ENCODE data around the gene CCDC71L.

The CCDC71L gene

DNA sequence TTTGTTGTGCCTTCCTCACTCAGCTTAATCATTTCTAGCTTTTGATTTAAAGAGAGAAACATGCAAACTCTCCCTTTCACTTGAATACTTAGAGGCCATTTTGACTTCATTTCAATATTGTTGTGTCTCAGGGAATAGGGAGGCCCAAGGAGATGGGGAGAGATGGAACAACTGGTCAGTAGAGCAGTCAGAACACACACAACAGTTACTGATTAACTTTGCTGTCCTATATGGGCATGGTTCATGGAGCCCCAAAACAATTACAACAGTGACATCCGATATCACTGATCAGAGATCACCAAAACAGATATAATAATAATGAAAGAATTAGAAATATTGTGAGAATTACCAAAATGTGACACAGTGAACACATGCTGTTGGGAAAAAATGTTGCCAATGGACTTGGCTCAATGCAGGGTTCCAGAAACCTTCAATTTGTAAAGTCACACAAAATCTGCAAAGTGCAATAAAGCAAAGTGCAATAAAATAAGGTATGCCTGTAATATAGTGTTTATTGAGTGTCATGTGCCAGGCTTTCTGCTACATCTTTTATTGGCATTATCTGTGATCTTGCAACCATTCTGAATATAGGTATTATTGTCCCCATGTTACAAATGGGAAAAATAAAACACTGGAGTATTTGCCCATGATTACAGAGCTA is 38.2 kb downstream of the CCDC71L start:
- Histone ChIP-seq H2AFZ (ENCODE audit: low read depth, low read length) (no peak overlapping the region), H3K27ac (ENCODE audit: low read length) (no peak overlapping the region), H3K9ac (ENCODE audit: low read length) (no peak overlapping the region), H4K20me1 (ENCODE audit: insufficient read depth, low read length) (no peaks in the 10 kb centered on the region), H3K4me2 (ENCODE audit: low read length) (no peak overlapping the region), H3K79me2 (ENCODE audit: low read length) (no peaks in the 10 kb centered on the region), H3K36me3 (replicated peaks; ENCODE audit: low read depth, low read length) (peaks cover 3% of the 10 kb centered on the region), H3K27me3 (ENCODE audit: low read depth, low read length) (no peaks in the 10 kb centered on the region), H3K4me1 (ENCODE audit: low read length) (peaks cover 6% of the 10 kb centered on the region; the same call in 1 of the 2 replicates), H3K9me3 (ENCODE audit: insufficient read depth, low read length) (peaks cover 14% of the 10 kb centered on the region; the same call in 1 of the 2 replicates), H3K4me3 (ENCODE audit: low read length) (no peak overlapping the region)
- no peak for TF ChIP-seq EZH2phosphoT487 (IDR thresholded peaks at IDR 0.05; ENCODE audit: low read depth)
- TF ChIP-seq, protein P1, sequence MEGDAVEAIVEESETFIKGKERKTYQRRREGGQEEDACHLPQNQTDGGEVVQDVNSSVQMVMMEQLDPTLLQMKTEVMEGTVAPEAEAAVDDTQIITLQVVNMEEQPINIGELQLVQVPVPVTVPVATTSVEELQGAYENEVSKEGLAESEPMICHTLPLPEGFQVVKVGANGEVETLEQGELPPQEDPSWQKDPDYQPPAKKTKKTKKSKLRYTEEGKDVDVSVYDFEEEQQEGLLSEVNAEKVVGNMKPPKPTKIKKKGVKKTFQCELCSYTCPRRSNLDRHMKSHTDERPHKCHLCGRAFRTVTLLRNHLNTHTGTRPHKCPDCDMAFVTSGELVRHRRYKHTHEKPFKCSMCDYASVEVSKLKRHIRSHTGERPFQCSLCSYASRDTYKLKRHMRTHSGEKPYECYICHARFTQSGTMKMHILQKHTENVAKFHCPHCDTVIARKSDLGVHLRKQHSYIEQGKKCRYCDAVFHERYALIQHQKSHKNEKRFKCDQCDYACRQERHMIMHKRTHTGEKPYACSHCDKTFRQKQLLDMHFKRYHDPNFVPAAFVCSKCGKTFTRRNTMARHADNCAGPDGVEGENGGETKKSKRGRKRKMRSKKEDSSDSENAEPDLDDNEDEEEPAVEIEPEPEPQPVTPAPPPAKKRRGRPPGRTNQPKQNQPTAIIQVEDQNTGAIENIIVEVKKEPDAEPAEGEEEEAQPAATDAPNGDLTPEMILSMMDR (IDR thresholded peaks at IDR 0.05; ENCODE audit: low read depth, low read length): no peak

DNA sequence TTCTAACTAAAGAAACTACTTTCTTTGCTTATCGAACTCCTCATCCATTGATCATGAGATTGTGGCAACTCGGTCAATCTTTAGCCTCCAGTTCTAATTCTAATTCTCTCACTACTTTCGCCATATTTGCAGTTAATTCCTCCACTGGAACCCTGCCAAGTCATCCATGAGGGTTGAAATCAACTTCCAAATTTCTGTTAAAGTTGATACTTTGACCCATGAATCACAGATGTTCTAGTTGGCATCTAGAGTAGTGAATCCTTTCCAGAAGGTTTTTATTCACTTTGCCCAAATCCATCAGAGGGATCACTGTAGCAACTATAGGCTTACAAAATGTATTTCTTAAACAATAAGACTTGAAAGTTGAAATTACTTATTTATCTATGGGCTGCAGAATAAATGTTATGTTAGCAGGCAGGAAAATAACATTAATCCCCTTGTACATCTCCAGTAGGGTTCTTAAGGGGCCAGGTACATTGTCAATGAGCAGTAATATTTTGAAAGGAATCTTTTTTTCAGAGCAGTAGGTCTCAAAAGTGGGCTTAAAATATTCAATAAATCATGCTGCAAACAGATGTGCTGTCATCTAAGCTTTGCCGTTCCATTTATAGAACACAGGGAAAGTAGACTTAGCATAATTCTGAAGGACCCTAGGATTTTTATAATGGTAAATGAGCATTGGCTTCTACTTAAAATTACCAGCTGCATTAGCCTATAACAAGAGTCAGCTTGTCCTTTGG is 39.4 kb downstream of the CCDC71L start:
- Histone ChIP-seq H4K20me1 (ENCODE audit: insufficient read depth, low read length) (no peaks in the 10 kb centered on the region), H2AFZ (ENCODE audit: low read depth, low read length) (no peak overlapping the region), H3K9me3 (ENCODE audit: insufficient read depth, low read length) (peaks cover 14% of the 10 kb centered on the region; the same call in 1 of the 2 replicates), H3K4me1 (ENCODE audit: low read length) (peaks cover 6% of the 10 kb centered on the region; the same call in 1 of the 2 replicates), H3K27ac (ENCODE audit: low read length) (no peak overlapping the region), H3K79me2 (ENCODE audit: low read length) (no peaks in the 10 kb centered on the region), H3K4me3 (ENCODE audit: low read length) (no peak overlapping the region), H3K27me3 (ENCODE audit: low read depth, low read length) (no peaks in the 10 kb centered on the region), H3K9ac (ENCODE audit: low read length) (no peak overlapping the region), H3K36me3 (replicated peaks; ENCODE audit: low read depth, low read length) (peaks cover 3% of the 10 kb centered on the region), H3K4me2 (ENCODE audit: low read length) (no peak overlapping the region)
- TF ChIP-seq, protein P1 (IDR thresholded peaks at IDR 0.05; ENCODE audit: low read depth, low read length): no peak
- no peak for TF ChIP-seq EZH2phosphoT487 (IDR thresholded peaks at IDR 0.05; ENCODE audit: low read depth)

DNA sequence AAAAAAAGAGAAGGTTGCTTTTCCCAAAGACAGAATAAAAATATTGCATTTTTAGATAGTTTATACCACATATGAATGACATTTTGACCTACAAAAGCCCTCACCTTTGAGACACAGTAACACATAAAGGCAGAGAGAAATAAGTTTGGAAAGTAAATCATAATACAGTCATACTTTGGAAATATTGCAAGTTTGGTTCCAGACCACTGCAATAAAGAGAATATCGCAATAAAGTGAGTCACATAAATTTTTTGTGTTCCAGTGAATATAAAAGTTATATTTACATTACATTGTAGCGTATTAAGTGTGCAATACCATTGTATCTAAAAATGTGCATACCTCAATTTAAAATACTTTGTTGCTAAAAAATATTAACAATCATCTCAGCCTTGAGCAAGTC is 40.3 kb downstream of the CCDC71L start:
- H3K36me3 ChIP-seq (replicated peaks; ENCODE audit: low read depth, low read length): peaks cover 3% of the 10 kb centered on the region
- H3K4me3 ChIP-seq (ENCODE audit: low read length): no peak overlapping the region
- no peak overlapping the region for H3K27ac ChIP-seq (ENCODE audit: low read length)
- no peak overlapping the region for H3K9ac ChIP-seq (ENCODE audit: low read length)
- no peaks in the 10 kb centered on the region for H3K27me3 ChIP-seq (ENCODE audit: low read depth, low read length)
- peaks cover 14% of the 10 kb centered on the region; the same call in 1 of the 2 replicates for H3K9me3 ChIP-seq (ENCODE audit: insufficient read depth, low read length)
- TF ChIP-seq, protein P1 (IDR thresholded peaks at IDR 0.05; ENCODE audit: low read depth, low read length): no peak
- no peak for TF ChIP-seq EZH2phosphoT487 (IDR thresholded peaks at IDR 0.05; ENCODE audit: low read depth)
- peaks cover 4% of the 10 kb centered on the region; the same call in 1 of the 2 replicates for H3K4me1 ChIP-seq (ENCODE audit: low read length)
- H3K79me2 ChIP-seq (ENCODE audit: low read length): no peaks in the 10 kb centered on the region
- no peak overlapping the region for H3K4me2 ChIP-seq (ENCODE audit: low read length)
- no peaks in the 10 kb centered on the region for H4K20me1 ChIP-seq (ENCODE audit: insufficient read depth, low read length)
- H2AFZ ChIP-seq (ENCODE audit: low read depth, low read length): no peak overlapping the region

DNA sequence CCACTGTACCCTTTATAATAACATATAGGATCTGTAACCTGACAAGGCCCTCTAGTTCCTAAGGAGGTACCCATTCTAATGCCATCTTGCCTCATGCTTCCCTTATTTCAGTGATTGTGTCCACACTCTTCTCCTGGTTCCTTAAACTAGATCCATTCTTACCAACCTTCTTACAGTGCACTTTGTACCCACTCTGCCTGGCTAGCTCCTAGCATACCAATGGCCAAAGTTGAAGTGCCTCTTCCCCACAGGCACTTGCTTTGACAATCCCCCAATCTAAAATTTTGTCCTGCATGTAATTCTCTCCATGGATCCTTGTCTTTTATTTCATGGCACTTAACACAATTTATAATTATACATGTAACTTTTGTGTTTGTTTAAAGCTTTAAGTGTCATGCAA is 40.9 kb downstream of the CCDC71L start:
- Histone ChIP-seq H2AFZ (ENCODE audit: low read depth, low read length) (no peak overlapping the region), H3K4me3 (ENCODE audit: low read length) (no peak overlapping the region), H3K9me3 (ENCODE audit: insufficient read depth, low read length) (peaks cover 14% of the 10 kb centered on the region; the same call in 1 of the 2 replicates), H3K4me2 (ENCODE audit: low read length) (no peak overlapping the region), H3K27me3 (ENCODE audit: low read depth, low read length) (no peaks in the 10 kb centered on the region), H3K79me2 (ENCODE audit: low read length) (no peaks in the 10 kb centered on the region), H3K27ac (ENCODE audit: low read length) (no peak overlapping the region), H3K36me3 (replicated peaks; ENCODE audit: low read depth, low read length) (peaks cover 3% of the 10 kb centered on the region), H4K20me1 (ENCODE audit: insufficient read depth, low read length) (no peaks in the 10 kb centered on the region), H3K4me1 (ENCODE audit: low read length) (no peaks in the 10 kb centered on the region), H3K9ac (ENCODE audit: low read length) (no peak overlapping the region)
- no peak for TF ChIP-seq EZH2phosphoT487 (IDR thresholded peaks at IDR 0.05; ENCODE audit: low read depth)
- TF ChIP-seq, protein P1 (IDR thresholded peaks at IDR 0.05; ENCODE audit: low read depth, low read length): no peak

Measured in OCI-LY3 (cell line).